Gastroesophageal sphincter (tissue), 3 donors: ENCODE data around the gene R3HCC1L.

Experiments
- CTCF ChIP-seq, 4 experiments: fragments of 200-600 bp in 2 of 4; fragments of 450-650 bp in 2 of 4; sonication (generic) in 1 of 4; IDR thresholded peaks; one replicate each; pipeline ENCODE4 v1.5.1; 2017 to 2019; ENCODE audit warnings: antibody characterized with exemption in 4 of 4, mild to moderate bottlenecking in 2 of 4, moderate library complexity in 2 of 4
- EP300 ChIP-seq: sonication (generic); formaldehyde crosslinking; IDR thresholded peaks from one replicate; pipeline ENCODE4 v1.6.1; 2017; ENCODE audit warnings: antibody characterized with exemption, mild to moderate bottlenecking
- POLR2A ChIP-seq, 2 donors: fragments of 450-650 bp; IDR thresholded peaks; one replicate each; pipeline ENCODE4 v1.6.1; 2017; ENCODE audit warnings: antibody characterized with exemption in 2 of 2, mild to moderate bottlenecking in 2 of 2, moderate library complexity in 1 of 2

- TF ChIP-seq EP300 (no peak), CTCF (IDR thresholded peaks at IDR 0.05) (no peak), POLR2A (IDR thresholded peaks at IDR 0.05) (no peak)
Measured at GRCh38 chr10:98101366-98101765, 33.1 kb upstream of the R3HCC1L start.
